ENCODE data around the gene NTM. TPM values are rescaled to one million over a fixed set of nuclear protein-coding genes. Genes with fewer than 3 reads are reported as not detected.

NTM gene
- total RNA-seq, 1 donor from 2014 or later: 10.8 TPM

DNA sequence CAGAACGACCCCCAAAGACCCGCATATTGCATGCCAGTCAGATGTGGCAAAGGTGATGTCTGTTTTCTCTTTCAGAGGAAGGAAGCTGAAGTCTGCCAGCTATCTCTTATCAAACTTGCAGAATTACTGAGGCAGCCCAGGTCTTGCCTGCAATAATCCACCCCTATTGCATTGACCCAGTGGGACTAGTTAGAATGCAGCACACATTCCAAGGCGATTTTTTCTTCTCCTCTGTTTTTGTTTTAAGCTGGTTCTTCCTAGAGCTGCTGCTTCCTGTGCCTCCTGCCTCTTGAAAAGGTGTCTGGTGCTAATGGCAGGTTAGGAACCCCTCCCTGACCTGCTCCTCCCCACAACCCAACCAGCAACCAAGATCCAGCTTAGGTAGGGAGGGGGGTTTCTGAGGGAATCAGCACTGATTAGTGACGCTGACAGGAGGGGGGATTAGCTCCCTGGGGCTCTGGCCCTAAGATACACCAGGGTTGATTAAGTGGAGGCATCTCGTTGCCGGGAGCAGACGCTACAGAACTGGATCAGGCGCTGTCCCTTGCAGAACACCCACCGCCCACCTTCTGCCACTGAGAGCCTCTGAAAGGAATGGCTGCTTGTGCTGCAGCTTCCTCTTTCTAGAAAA lies 2.8 kb downstream of the NTM start:
- DNase-seq: no peak

DNA sequence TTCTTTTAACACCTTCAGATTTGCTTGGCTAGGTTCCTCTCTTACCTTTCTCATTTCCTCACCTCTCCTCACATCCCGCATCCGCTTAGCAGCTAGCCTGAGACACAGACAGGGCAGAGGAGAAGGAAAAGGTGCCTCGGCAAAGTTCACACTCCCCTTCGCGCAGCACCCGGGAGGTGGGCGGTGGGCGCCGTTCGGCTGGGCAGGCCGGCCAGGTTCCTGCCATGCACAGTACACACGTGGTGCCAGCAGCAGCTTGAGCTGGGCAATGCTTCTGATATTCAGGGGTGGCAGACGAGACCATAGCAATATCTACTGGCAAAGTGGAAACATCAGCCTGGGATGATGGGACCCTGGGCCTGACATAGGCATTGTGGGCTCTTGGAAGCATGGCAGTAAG lies 3.3 kb downstream of the NTM start:
- DNase-seq: no peak

DNA sequence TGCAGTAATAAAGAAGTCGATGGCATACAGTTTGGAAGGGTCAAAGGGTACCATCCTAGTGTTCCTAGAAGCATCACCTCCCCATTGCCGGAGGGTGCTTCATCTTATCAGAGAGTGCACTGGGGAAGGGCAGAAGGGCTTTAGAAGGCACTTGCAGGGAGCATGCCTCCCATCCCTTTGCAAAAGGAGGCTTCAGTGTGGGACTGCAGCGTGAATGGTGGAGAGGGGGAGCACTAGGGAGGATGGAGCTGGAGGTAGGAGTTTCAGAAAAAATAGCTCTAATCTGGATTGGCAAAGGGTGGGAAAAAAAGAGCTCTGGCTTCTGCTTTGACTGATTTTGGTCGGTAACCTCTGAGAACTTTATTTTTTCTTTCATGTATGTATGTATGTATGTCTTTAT lies 5.0 kb downstream of the NTM start:
- DNase-seq: no peak

DNA sequence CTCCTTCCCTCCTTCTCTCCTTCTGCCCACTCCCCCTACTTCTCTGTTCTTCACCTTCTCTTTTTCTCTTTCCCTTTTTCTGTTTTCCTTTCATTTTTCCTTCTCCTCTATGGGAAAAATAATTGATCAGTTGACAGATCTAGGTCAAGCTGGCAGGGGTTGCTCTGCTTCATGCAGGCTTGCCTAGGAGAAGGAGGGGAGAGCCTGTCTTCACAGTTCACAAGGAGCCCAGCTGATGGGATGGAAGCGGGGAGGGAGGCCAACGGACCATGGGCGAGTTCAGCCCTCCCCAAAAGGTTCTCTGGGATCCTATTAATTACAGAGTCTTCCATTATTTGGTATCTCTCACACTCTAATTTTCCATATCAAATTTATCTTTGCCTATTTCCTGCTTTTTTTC lies 5.5 kb downstream of the NTM start:
- no peak for DNase-seq

DNA sequence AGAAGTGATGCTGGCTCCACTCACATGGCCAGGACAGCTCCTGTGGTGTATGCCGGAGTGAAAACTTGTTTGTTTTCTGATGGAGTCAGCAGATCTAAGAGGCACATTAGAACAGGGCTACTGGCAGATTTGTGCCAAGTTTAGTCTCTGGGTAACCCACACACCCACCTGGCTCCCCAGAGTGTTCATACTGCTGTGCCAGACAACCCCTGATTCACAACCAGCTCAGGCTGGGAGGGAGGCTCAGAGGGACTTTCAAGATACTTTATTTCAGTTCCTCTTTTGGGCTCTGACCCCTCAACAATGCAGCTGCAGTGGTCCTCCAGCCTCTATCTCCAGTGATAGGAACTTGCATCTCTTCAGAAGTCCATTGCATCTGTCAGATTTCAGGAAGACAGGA lies 8.5 kb downstream of the NTM start:
- DNase-seq: no peak

DNA sequence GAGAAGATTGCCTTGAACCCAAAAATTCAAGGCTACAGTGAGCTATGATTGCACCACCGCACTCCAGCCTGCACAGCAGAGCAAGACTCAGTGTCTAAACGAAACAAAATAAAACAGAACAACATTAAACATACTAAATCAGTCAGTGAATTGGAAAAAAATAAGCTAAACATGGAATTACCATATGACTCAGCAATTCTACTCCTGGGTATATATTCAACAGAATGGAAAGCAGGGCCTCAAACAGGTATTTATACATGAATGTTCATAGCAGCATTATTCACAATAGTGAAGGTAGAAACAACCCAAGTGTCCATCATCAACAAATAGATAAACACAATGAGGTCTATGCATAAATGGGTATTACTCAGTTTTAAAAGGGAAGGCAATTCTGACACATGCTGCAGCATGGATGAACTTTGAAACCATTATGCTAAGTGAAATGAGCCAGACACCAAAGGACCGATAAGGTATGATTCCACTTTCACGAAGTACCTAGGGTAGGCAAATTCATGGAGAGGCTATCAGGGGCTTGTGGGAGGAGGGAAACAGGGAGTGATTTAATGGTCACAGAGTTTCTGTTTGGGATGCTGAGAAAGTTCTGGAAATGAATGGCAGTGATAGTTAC lies 15.5 kb downstream of the NTM start:
- DNase-seq: no peak

DNA sequence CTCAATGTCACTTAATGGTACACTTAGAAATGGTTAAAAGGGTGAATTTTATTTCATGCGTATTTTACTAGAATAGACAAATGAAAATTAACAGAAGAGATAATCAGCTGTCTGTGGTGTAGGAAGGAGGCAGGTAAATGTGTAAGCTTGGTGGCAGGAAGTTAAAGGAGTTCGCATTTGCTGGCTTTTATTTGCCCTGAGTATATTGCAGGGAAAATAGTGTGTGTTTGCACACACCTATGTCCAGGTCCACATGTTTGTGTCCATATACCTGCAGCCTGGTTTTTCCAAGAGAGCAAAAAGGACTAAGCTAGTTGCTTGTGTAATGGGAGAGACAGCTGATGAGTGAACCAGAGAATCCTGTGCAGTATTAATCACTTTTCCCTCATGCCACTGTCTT lies 16.0 kb downstream of the NTM start:
- no peak for DNase-seq

DNA sequence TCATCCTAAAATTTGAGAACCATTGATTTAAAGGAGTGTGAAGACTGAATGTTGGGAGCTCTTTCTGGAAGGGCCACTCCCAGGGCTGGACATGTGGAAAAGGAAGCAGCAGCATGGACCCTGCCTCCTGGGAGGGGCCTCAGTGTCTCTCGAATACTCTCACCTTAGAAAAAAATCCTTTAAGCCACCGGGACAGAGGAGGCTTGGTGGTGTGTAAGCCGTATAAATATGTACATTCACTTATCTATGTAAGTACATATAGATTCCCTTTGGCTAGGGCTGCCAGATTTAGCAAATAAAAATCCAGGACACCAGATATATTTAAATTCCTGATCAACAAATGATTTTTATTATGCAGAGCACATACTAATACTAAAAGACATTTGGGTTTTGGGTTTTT lies 17.6 kb downstream of the NTM start:
- no peak for DNase-seq

DNA sequence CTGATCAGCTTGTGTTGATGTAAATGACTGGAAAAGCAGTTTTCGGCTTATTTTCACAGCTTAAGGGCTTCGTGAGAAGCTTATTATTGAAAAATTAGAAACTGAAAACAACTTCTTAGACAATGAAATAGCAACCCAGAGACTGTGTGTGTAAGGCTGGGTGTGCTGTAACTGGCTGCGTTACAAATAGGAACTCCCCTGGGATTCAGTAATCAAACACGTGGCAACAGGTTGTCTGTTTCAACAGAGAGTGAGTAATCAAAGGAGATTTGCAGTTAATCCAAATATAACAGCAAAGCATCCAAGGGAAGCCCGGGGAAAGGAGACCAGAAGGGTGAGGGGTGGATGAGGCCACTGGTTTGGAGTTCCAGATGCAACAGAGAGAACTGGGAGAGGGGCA lies 19.2 kb downstream of the NTM start:
- DNase-seq: no peak

DNA sequence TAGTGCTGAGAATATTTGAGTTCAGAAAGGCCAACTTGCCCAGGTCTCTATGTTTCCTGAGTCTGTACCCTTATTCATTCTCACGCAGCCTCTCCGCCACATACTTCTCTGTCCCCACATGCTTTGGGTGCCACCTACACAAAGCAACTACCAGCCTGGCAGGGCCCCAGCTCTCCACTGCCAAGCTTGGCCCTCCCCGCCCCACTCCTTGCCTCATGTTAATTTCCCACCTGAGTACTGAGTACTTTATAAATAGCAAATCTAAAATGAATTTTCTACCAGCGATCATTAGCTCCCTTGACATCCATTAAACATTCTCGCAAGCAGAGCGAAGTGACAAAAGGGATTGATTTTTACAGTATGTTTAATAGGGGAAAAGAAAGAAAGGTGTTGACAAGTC lies 20.8 kb downstream of the NTM start:
- DNase-seq: no peak

DNA sequence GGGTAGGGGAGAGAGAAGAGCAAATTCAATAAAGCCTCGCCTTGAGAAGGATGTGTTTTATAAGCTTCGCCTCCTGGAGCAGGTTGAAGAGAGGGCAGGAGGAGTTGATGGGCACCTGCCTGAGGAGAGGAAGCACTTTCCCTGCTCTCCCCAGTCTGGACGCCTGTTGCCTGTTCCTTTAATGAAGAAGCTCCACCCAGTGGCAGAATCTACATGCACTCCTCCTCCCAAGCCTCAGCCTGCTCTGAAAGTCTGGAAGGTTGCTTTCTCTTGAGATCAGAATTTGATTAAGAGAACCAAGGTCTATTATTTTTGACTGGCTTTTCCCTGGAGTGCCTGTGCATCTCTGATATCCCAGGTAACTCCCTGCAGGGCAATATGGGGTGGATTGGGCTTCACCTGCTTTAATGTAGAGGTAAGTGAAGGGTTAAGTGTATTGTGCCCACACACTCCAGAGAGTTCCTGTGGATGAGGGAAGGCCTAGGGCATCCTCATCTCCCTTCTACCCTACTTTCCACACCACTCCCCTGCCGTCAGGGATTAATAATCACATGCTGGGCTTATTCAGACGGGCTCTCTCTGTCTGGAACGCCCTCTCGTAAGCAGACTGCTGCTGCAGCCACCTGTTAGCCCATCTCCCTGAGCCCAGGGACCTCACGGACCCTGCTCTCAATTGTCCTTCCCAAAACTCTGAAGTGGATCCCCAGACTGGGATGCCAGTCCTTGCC lies 22.3 kb downstream of the NTM start:
- DNase-seq: no peak

DNA sequence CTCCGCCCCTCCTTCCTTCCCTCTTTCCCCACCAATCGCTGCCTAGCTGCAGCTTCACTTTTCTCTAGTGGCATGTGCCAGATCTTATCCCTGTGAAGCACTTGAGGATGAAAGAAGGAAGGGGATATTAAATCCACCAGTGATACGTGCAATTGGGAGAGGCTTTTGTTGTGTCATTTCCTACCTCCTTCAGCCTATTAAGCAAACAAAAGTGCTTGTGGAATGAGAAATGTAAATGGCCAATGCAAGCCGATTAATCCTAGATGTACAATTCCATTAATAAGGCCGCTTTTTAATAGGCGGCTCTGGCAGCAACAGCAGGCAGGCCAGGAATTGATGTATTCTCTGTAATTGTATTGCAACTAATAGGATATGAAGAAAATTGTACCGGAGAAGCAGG lies 23.3 kb downstream of the NTM start:
- DNase-seq: no peak

DNA sequence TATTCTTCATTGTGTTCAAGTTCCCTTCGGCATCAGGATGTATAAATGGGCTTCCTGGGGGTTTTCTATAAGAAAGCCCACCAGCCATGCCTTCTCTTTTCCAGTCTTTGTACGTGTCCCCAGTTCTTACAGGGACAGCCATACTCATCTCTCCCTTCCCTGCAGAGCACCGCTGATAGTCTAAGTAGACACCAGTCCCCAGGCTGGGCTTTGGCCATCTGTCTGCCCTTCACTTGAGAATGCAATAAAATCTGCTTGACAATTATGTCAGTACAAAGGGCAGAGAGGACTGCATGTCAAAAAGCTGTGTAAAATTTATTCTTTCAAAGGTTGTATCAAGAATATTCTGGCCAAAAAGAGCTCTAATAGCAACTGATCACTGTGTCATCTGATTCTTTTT lies 27.3 kb downstream of the NTM start:
- DNase-seq: no peak

DNA sequence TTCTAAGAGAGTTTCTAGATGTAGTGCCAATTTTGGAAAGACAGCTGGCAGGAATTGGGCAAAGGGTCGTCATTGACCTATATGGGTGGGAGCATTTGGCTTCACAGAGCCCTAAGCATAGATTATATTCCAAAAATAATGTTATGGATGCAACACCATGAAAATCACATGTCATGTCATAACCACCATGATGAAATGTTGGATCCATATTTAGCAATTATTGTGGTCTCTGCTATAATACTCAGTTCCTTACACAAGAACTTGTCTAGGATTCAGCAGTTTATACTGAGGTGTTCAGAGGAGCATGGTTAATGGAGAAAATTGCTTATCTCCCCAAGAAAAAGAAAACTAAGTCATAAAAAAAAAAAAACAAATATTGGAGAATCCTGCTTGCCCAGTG lies 31.6 kb downstream of the NTM start:
- no peak for DNase-seq

DNA sequence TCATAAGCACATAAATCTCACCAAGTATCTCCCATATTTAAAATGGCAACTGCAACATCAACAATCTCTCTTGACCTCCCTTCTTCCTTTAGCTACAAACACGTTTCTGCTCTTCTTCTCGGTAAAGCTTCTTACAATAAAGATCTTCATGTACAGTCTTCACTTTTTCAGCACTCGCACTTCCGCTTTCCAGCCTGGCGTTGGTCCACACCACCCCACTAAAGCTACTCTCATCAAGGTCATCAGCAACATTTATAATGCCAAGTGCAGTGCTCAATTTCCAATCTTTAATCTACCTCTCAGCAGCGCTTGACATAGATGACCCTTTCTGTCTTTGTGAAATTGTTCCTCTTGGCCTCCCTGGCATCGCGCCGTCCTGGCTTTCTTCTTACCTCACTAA lies 33.6 kb downstream of the NTM start:
- no peak for DNase-seq

DNA sequence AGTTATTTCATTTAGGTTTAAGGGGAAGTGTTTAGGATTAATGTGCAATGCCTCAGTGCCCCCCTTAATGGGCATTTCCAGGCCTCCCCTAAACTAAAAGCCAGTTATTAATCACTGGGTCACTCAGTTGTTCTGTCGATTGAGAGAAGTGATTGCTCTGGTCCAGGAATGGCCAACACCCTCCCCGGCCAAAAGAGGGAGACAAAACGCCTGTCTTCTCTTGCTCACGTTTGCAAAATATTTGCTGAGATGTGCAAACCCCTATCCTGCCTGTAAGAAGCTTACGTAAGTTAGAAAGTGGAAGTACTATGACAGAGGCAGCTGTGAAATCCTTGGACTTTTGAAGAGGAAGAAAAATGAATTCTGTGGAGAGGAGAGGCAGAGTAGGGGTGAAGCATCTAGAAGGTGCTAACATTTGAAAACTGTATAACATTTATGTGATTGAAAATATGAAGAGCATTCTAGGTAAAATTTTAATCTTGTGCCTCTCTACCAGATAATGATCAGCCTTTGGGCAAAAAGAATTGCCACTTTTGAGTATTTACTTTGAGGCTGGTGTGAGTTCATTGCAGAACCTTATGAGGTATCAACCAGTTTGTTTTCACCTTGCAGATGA lies 37.7 kb downstream of the NTM start:
- no peak for DNase-seq

DNA sequence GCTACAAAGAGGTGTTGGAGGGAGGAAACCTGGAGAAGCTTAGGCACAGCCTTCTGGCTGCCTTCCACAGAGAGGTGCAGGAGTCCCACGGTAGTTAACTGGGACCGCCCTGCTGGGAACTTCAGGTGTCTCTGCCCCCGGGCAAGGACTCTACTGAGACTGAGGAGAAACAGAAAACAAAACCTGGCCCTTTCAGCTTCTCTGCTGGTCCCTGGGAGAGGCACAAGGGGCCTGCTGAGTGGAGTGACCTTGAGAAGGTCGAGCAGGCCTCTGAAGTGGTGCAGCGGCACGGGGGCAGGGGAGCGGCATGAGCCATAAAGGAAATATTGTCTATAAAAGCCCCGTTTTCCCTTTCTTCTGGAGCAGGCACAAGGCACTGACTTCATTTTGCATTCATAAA lies 38.9 kb downstream of the NTM start:
- no peak for DNase-seq

DNA sequence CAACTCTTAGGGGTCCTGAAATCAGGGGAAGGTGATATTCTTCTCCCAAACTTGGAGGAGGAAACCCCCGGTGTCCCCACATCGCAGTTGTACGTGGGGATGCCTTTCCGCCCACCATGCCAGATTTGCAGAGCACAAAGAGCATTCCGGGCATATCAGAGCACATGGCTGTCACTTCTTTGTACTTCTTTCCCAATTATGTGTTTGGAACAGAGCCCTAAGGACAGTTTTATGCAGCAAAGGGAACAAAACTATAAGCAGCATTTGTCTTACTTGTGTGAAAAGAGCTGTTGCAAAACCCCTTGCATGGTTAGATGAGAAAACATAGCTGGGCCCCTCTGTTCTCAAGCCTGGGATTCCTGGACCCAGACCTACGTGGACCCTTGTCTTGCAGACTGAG lies 41.2 kb downstream of the NTM start:
- DNase-seq: no peak

DNA sequence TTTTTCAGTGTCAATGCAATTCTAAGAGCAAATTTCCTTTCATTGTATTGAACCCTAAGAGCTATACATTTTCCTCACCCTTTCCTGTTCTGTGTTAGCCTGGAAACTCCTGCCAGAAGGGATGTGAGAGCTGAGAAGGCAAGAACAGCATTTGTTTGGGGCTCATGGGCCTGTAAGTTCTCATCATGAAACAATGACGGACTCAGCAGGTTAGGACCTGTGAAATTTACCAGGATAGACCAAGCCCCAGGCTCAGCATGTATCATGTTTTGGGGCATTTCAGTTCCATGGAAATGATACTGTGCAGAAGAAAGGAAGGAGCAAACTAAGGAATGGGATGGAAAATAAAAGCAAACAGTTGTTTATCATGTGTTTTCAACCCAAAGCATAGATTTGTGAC lies 41.6 kb downstream of the NTM start:
- no peak for DNase-seq

DNA sequence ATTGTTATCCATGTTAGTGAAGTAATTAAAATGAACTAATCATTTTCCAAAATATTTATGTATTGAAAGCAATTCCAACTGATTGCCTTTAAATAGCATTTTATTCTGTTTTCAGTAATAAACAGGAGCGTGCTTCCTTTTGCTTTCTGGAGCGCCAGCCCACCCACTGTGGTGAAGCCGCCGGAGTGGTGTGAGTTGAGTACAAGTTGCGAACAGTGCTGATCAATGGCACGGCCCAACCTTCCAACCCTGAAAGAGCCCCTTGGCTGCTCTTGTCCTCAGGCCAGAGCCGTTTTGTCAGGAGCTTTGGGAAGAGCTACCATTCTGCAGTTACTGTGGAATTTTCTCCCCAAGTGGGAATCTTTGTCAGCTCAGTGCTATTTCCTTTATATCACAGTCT lies 42.8 kb downstream of the NTM start:
- no peak for DNase-seq

DNA sequence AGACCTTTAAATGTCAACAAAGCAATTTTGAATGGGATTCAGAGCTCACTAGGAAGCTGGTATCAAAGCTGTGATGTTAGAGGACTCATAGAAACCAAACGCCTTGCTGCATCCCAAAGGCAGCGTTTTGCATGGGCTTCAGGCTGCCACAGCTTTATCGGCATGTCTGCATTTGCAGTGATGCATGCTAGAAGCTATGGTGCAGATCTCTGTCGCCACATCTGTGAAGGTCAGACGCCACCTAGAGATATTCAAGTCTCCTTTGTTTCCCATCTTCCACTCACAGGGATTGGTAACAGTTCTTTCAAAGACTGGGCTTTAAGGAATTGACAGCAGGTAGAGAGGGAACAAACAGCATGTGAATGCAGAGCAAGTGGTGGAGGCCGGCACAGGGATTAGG lies 47.8 kb downstream of the NTM start:
- no peak for DNase-seq

DNA sequence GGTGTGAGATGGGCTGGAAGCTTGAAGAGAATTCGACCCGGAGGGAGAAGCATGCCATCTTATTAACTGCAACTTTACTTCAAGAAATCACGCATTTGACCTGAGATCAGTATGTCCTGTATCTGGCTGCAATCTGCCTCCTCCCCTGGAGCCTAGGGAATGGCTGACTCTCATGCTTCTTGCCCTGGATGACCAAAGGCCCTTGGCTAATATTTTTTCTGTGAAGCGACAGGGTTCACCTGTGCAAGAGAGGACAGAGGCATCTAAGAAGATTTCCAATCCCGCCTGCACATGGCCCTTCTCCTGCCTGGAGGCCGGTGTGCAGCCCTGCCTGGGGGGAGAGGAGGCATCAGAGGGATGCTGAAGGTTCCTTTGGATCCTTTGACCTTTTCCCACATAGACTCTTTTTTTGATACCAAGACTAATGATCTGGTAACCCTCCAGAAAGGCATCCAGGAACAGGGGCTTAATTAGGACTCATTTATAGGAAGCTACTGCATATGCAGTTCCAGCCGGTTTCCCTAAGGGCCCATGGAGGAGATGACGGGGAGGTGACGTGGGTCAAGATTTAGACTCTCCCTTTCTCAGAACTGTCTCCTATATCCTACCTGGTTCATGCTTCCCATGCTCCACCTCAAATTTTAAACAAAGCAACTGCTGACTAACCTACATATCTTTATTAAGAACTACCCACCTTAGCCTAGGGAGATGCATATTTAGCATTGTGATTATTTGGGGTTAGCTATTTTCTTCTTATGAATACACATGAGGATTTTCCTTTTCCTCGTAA lies 50.8 kb downstream of the NTM start:
- DNase-seq: no peak

DNA sequence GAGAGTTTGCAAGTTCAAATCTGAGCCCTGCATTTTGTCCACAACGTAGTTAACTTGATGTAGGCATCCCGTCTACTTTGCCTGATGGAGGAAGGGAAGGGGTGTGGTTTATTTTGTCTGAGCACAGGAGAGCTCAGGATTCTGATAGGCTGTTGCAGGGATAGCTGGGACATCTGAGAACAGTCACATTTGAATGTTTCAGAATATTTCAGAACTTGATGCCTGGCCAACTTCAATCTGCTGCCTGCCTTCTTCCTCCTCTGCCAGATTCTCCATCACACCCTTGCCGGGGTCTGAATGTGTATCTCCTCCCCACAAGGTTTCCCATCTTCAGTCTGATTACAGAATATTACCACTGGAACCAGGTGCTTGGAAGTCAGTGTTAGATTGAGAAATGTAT lies 51.6 kb downstream of the NTM start:
- DNase-seq: no peak

All from skin of body (tissue), 2 donors.